Measurements from ENCODE around the gene RTP1. TPM values are rescaled to one million over a fixed set of nuclear protein-coding genes. Genes with fewer than 3 reads are reported as not detected.

The RTP1 gene
- total RNA-seq, 1 experiment from 2014 or later, result not detected

- ChIA-PET CTCF (interaction anchor here (0.6 to 3.6 kb wide), 8 partner anchors 9 to 469 kb away, joined by 3 to 35 read pairs (median 6); partner anchors contain the start of gene RTP1), POLR2A (interaction anchor here (0.6 to 1.5 kb wide), 2 partner anchors 27 to 1957 kb away, joined by 4 to 5 read pairs; no protein-coding TSS in a partner anchor)
- intact Hi-C loops (cut with micrococcal nuclease), result no loop called here
- Mint-ChIP-seq H3K27me3 (ENCODE audit: insufficient read depth, unreplicated experiment) (no peaks in the 10 kb centered on the region), H3K4me3 (ENCODE audit: unreplicated experiment) (no peak overlapping the region), H3K27ac (ENCODE audit: low read depth, unreplicated experiment) (no peak overlapping the region), H3K9me3 (ENCODE audit: unreplicated experiment) (peaks cover 14% of the 10 kb centered on the region), H3K36me3 (ENCODE audit: insufficient read depth, unreplicated experiment) (peaks cover 4% of the 10 kb centered on the region), H3K4me1 (ENCODE audit: insufficient read depth, unreplicated experiment) (peaks cover 40% of the 10 kb centered on the region)
- TF ChIP-seq CTCF (IDR thresholded peaks at IDR 0.05; ENCODE audit: unreplicated experiment), result no peak
- DNase-seq (ENCODE audit: unreplicated experiment), result no peak
- no TSS peak for BruUV-seq (replicated peaks)
These were observed 12.8 kb downstream of the RTP1 start for GRCh38 chr3:187210091-187210490.

GRCh38 chr3:187210545-187211327 is 13.4 kb downstream of the RTP1 start:
- no peaks in the 10 kb centered on the region for H3K27me3 Mint-ChIP-seq (ENCODE audit: insufficient read depth, unreplicated experiment)
- DNase-seq (ENCODE audit: unreplicated experiment), result no peak
- BruUV-seq (replicated peaks), result no TSS peak
- ChIA-PET CTCF (interaction anchor here (0.6 to 3.6 kb wide), 11 partner anchors 9 to 468 kb away, joined by 3 to 35 read pairs (median 4); partner anchors contain the start of gene RTP1), POLR2A (interaction anchor here (1.2 to 1.5 kb wide), 3 partner anchors 16 to 28 kb away, joined by 3 to 5 read pairs (median 5); no protein-coding TSS in a partner anchor)
- no peak overlapping the region for H3K4me3 Mint-ChIP-seq (ENCODE audit: unreplicated experiment)
- H3K36me3 Mint-ChIP-seq (ENCODE audit: insufficient read depth, unreplicated experiment), result peaks cover 4% of the 10 kb centered on the region
- no peak overlapping the region for H3K27ac Mint-ChIP-seq (ENCODE audit: low read depth, unreplicated experiment)
- H3K9me3 Mint-ChIP-seq (ENCODE audit: unreplicated experiment), result peaks cover 8% of the 10 kb centered on the region
- intact Hi-C loops (cut with micrococcal nuclease), result no loop called here
- TF ChIP-seq CTCF (IDR thresholded peaks at IDR 0.05; ENCODE audit: unreplicated experiment), result no peak
- H3K4me1 Mint-ChIP-seq (ENCODE audit: insufficient read depth, unreplicated experiment), result peaks cover 35% of the 10 kb centered on the region

- Mint-ChIP-seq H3K27ac (ENCODE audit: low read depth, unreplicated experiment) (no peak overlapping the region), H3K27me3 (ENCODE audit: insufficient read depth, unreplicated experiment) (no peaks in the 10 kb centered on the region), H3K4me3 (ENCODE audit: unreplicated experiment) (no peak overlapping the region), H3K4me1 (ENCODE audit: insufficient read depth, unreplicated experiment) (peaks cover 35% of the 10 kb centered on the region), H3K9me3 (ENCODE audit: unreplicated experiment) (peaks cover 8% of the 10 kb centered on the region), H3K36me3 (ENCODE audit: insufficient read depth, unreplicated experiment) (peaks cover 4% of the 10 kb centered on the region)
- CTCF ChIA-PET, result interaction anchor here (0.7 to 3.6 kb wide), 8 partner anchors 8 to 468 kb away, joined by 3 to 35 read pairs (median 4); partner anchors contain the start of gene RTP1
- intact Hi-C loops (cut with micrococcal nuclease), result no loop called here
- BruUV-seq (replicated peaks), result no TSS peak
- TF ChIP-seq CTCF (IDR thresholded peaks at IDR 0.05; ENCODE audit: unreplicated experiment), result no peak
- POLR2A ChIA-PET, result interaction anchor here (1.2 to 1.5 kb wide), 3 partner anchors 17 to 29 kb away, joined by 3 to 5 read pairs (median 5); no protein-coding TSS in a partner anchor
- peak; percentile 45 for DNase-seq (ENCODE audit: unreplicated experiment)
These were observed 14.4 kb downstream of the RTP1 start for GRCh38 chr3:187211532-187212195.

- peaks cover 8% of the 10 kb centered on the region for H3K9me3 Mint-ChIP-seq (ENCODE audit: unreplicated experiment)
- CTCF ChIA-PET, result interaction anchor here (0.7 to 3.6 kb wide), 6 partner anchors 7 to 503 kb away, joined by 3 to 35 read pairs (median 9); partner anchors contain the start of gene RTP1
- no peak for TF ChIP-seq CTCF (IDR thresholded peaks at IDR 0.05; ENCODE audit: unreplicated experiment)
- POLR2A ChIA-PET, result interaction anchor here (1.3 kb wide), 1 partner anchor 21 kb away, joined by 5 read pairs; no protein-coding TSS in a partner anchor
- H3K27me3 Mint-ChIP-seq (ENCODE audit: insufficient read depth, unreplicated experiment), result no peaks in the 10 kb centered on the region
- intact Hi-C loops (cut with micrococcal nuclease), result no loop called here
- H3K4me3 Mint-ChIP-seq (ENCODE audit: unreplicated experiment), result no peak overlapping the region
- peaks cover 35% of the 10 kb centered on the region for H3K4me1 Mint-ChIP-seq (ENCODE audit: insufficient read depth, unreplicated experiment)
- DNase-seq (ENCODE audit: unreplicated experiment), result no peak
- H3K27ac Mint-ChIP-seq (ENCODE audit: low read depth, unreplicated experiment), result no peak overlapping the region
- peaks cover 4% of the 10 kb centered on the region for H3K36me3 Mint-ChIP-seq (ENCODE audit: insufficient read depth, unreplicated experiment)
- BruUV-seq (replicated peaks), result no TSS peak
These were observed 14.9 kb downstream of the RTP1 start for GRCh38 chr3:187212196-187212545.
